Neuronal stem cell (in vitro differentiated cells): ENCODE results near the gene SORCS2.

Experiments used
- DNase-seq: peaks from one replicate; pipeline ENCODE4 v3.0.0-alpha.2; 2013; ENCODE audit warnings: low spot score
- H2AFZ ChIP-seq: one replicate; pipeline ENCODE4 v1.6.1; 2013; ENCODE audit warnings: mild to moderate bottlenecking, low read length, inconsistent platforms
- H2AK5ac ChIP-seq: 2 replicates; pipeline ENCODE4 v1.6.1; 2013; ENCODE audit warnings: low read depth, mild to moderate bottlenecking, inconsistent platforms, low read length, moderate library complexity, mixed read lengths
- H2BK120ac ChIP-seq: 2 replicates; pipeline ENCODE4 v1.6.1; 2013; ENCODE audit warnings: low read depth, mild to moderate bottlenecking, inconsistent platforms, low read length, moderate library complexity, mixed read lengths
- H2BK12ac ChIP-seq: one replicate; pipeline ENCODE4 v1.6.1; 2013; ENCODE audit warnings: low read length, inconsistent platforms
- H2BK15ac ChIP-seq: 2 replicates; pipeline ENCODE4 v1.6.1; 2013; ENCODE audit warnings: mild to moderate bottlenecking, low read length, inconsistent platforms, mixed read lengths
- H2BK5ac ChIP-seq: one replicate; pipeline ENCODE4 v1.6.1; 2013; ENCODE audit warnings: inconsistent platforms, mild to moderate bottlenecking, low read length, moderate library complexity
- H3K14ac ChIP-seq: one replicate; pipeline ENCODE4 v1.6.1; 2013; ENCODE audit warnings: low read length, inconsistent platforms
- H3K18ac ChIP-seq: 2 replicates; pipeline ENCODE4 v1.6.1; 2013; ENCODE audit warnings: low read length, inconsistent platforms
- H3K23ac ChIP-seq: 2 replicates; pipeline ENCODE4 v1.6.1; 2013; ENCODE audit warnings: low read depth, mild to moderate bottlenecking, mixed read lengths, low read length, inconsistent platforms; ENCODE audit not compliant: poor library complexity
- H3K27ac ChIP-seq: replicated peaks from 3 replicates; pipeline ENCODE4 v1.5.1; 2013; ENCODE audit warnings: low read length, inconsistent platforms
- H3K27me3 ChIP-seq, 3 experiments: 2 replicates each; pipeline ENCODE4 v1.6.1; 2013; ENCODE audit warnings: low read length in 3 of 3, mild to moderate bottlenecking in 2 of 3, inconsistent platforms in 1 of 3, low read depth in 1 of 3, mixed read lengths in 1 of 3, moderate library complexity in 1 of 3; ENCODE audit not compliant: control insufficient read depth in 3 of 3, insufficient read depth in 3 of 3
- H3K36me3 ChIP-seq, 2 donors: replicated peaks in 1 of 2; 2 replicates each; pipeline ENCODE4 v1.6.1; 2013; ENCODE audit warnings: low read length in 2 of 2; ENCODE audit not compliant: control insufficient read depth in 2 of 2, insufficient read depth in 2 of 2
- H3K4ac ChIP-seq: 2 replicates; pipeline ENCODE4 v1.6.1; 2013; ENCODE audit warnings: inconsistent platforms, mild to moderate bottlenecking, low read length, moderate library complexity
- H3K4me1 ChIP-seq, 2 donors: 1 replicate in 1 of 2; 2 replicates in 1 of 2; pipeline ENCODE4 v1.6.1; 2013; ENCODE audit warnings: low read length in 2 of 2, low read depth in 1 of 2; ENCODE audit not compliant: control insufficient read depth in 2 of 2, insufficient read depth in 1 of 2
- H3K4me2 ChIP-seq: one replicate; pipeline ENCODE4 v1.6.1; 2013; ENCODE audit warnings: mild to moderate bottlenecking, low read length, inconsistent platforms; ENCODE audit not compliant: insufficient read depth, poor library complexity, severe bottlenecking
- H3K4me3 ChIP-seq, 2 donors: 2 replicates each; pipeline ENCODE4 v1.5.1; 2013; ENCODE audit warnings: low read length in 2 of 2, mild to moderate bottlenecking in 2 of 2, inconsistent platforms in 1 of 2, moderate library complexity in 1 of 2
- H3K79me1 ChIP-seq: one replicate; pipeline ENCODE4 v1.6.1; 2013; ENCODE audit warnings: low read depth, mild to moderate bottlenecking, inconsistent platforms, low read length, moderate library complexity
- H3K9ac ChIP-seq: one replicate; pipeline ENCODE4 v1.6.1; 2013; ENCODE audit warnings: mild to moderate bottlenecking, low read depth, low read length, inconsistent platforms; ENCODE audit not compliant: poor library complexity
- H3K9me3 ChIP-seq, 2 donors: replicated peaks in 1 of 2; 2 replicates each; pipeline versions ENCODE3 to v1.6.1; 2013; ENCODE audit warnings: low read length in 2 of 2, mild to moderate bottlenecking in 2 of 2, inconsistent platforms in 1 of 2, low read depth in 1 of 2, mixed read lengths in 1 of 2, moderate library complexity in 1 of 2; ENCODE audit not compliant: control insufficient read depth in 2 of 2, insufficient read depth in 1 of 2
- H4K8ac ChIP-seq: one replicate; pipeline ENCODE4 v1.6.1; 2013; ENCODE audit warnings: low read depth, mild to moderate bottlenecking, inconsistent platforms, low read length, moderate library complexity
- H4K91ac ChIP-seq: one replicate; pipeline ENCODE4 v1.6.1; 2013; ENCODE audit warnings: low read length, low read depth, mild to moderate bottlenecking, inconsistent platforms; ENCODE audit not compliant: poor library complexity
- WGBS, 2 donors: extraction: QIAGEN DNeasy Blood & Tissue Kit; methylation state at CpG; one replicate each; pipeline ENCODE4 v1.1.7; 2013; ENCODE audit warnings: missing lambda C conversion rate in 2 of 2, mixed read lengths in 1 of 2; ENCODE audit not compliant: insufficient read length in 2 of 2, insufficient replicate concordance in 1 of 2; ENCODE audit errors: extremely low coverage in 2 of 2; 5-methylcytosine and 5-hydroxymethylcytosine counted together

SORCS2 gene

GRCh38 chr4:7196736-7197135 lies 4.4 kb downstream of the SORCS2 start:
- no peak for DNase-seq
- Histone ChIP-seq H3K4me2 (no peak overlapping the region), H3K23ac (no peak overlapping the region), H3K4me3 (no peak overlapping the region), H2AK5ac (no peak overlapping the region), H2BK120ac (no peak overlapping the region), H3K14ac (no peak overlapping the region), H4K8ac (no peak overlapping the region), H3K18ac (no peak overlapping the region), H3K4me1 (peaks cover 2 to 16% of the 10 kb centered on the region in 2 donors), H3K27ac (no peak overlapping the region), H3K36me3 (no peaks in the 10 kb centered on the region), H3K9ac (no peak overlapping the region), H2BK5ac (no peak overlapping the region), H2BK15ac (no peak overlapping the region), H3K4ac (no peak overlapping the region), H2BK12ac (no peak overlapping the region), H3K79me1 (peaks cover 6% of the 10 kb centered on the region), H2AFZ (no peak overlapping the region), H3K9me3 (no peaks in the 10 kb centered on the region), H3K27me3 (peaks cover 0 to 73% (median 16%) of the 10 kb centered on the region in 3 experiments), H4K91ac (no peak overlapping the region)
- no CpG with 5 or more reads among the region's 5 CpGs for WGBS, 2 donors

- H3K9ac ChIP-seq, result no peak overlapping the region
- no peak overlapping the region for H2BK120ac ChIP-seq
- peak overlapping the region; percentile 35 for H2BK15ac ChIP-seq
- H4K91ac ChIP-seq, result no peak overlapping the region
- peaks cover 0 to 75% (median 13%) of the 10 kb centered on the region in 3 experiments for H3K27me3 ChIP-seq
- H2BK12ac ChIP-seq, result no peak overlapping the region
- H3K9me3 ChIP-seq, result no peaks in the 10 kb centered on the region
- H2BK5ac ChIP-seq, result no peak overlapping the region
- H2AFZ ChIP-seq, result no peak overlapping the region
- DNase-seq, result no peak
- no peaks in the 10 kb centered on the region for H3K36me3 ChIP-seq
- H3K4me1 ChIP-seq, result peaks cover under 1 to 16% of the 10 kb centered on the region in 2 donors
- no peak overlapping the region for H3K27ac ChIP-seq
- no CpG with 5 or more reads among the region's 5 CpGs for WGBS, 2 donors
- no peak overlapping the region for H4K8ac ChIP-seq
- H3K79me1 ChIP-seq, result peaks cover 5% of the 10 kb centered on the region
- H2AK5ac ChIP-seq, result peak overlapping the region; percentile 36
- H3K23ac ChIP-seq, result no peak overlapping the region
- H3K4me3 ChIP-seq, result no peak overlapping the region
- no peak overlapping the region for H3K4ac ChIP-seq
- no peak overlapping the region for H3K4me2 ChIP-seq
- peak overlapping the region; percentile 26 for H3K14ac ChIP-seq
- H3K18ac ChIP-seq, result peak overlapping the region; percentile 68
Measured at GRCh38 chr4:7197910-7198309, 5.6 kb downstream of the SORCS2 start.

GRCh38 chr4:7198440-7199128 lies 6.2 kb downstream of the SORCS2 start:
- Histone ChIP-seq H3K4me1 (peaks cover 0 to 11% of the 10 kb centered on the region in 2 donors), H3K79me1 (peaks cover 3% of the 10 kb centered on the region), H3K27ac (no peak overlapping the region), H3K18ac (no peak overlapping the region), H3K4ac (no peak overlapping the region), H4K8ac (no peak overlapping the region), H3K4me3 (no peak overlapping the region), H3K9ac (peak overlapping the region; percentile 9), H3K23ac (no peak overlapping the region), H3K36me3 (no peaks in the 10 kb centered on the region), H2AFZ (no peak overlapping the region), H2BK120ac (no peak overlapping the region), H2AK5ac (peak overlapping the region; percentile 36), H4K91ac (no peak overlapping the region), H2BK12ac (no peak overlapping the region), H3K14ac (peak overlapping the region; percentile 78), H3K4me2 (no peak overlapping the region), H3K9me3 (no peaks in the 10 kb centered on the region), H3K27me3 (peaks cover 0 to 69% (median 7%) of the 10 kb centered on the region in 3 experiments), H2BK5ac (no peak overlapping the region), H2BK15ac (peak overlapping the region; percentile 30)
- no CpG with 5 or more reads among the region's 20 CpGs for WGBS, 2 donors
- no peak for DNase-seq

GRCh38 chr4:7199129-7199725 lies 6.9 kb downstream of the SORCS2 start:
- no peak overlapping the region for H3K4ac ChIP-seq
- peaks cover 2% of the 10 kb centered on the region for H3K79me1 ChIP-seq
- H2BK12ac ChIP-seq, result no peak overlapping the region
- no peaks in the 10 kb centered on the region for H3K36me3 ChIP-seq
- no peak overlapping the region for H3K9ac ChIP-seq
- H3K18ac ChIP-seq, result no peak overlapping the region
- peak overlapping the region; percentile 30 for H2BK15ac ChIP-seq
- no CpG with 5 or more reads among the region's 15 CpGs for WGBS, 2 donors
- H3K27ac ChIP-seq, result no peak overlapping the region
- no peaks in the 10 kb centered on the region for H3K9me3 ChIP-seq
- H3K14ac ChIP-seq, result no peak overlapping the region
- H4K8ac ChIP-seq, result no peak overlapping the region
- no peak overlapping the region for H2BK5ac ChIP-seq
- DNase-seq, result no peak
- no peak overlapping the region for H4K91ac ChIP-seq
- no peak overlapping the region for H2AFZ ChIP-seq
- peaks cover 0 to 8% of the 10 kb centered on the region in 2 donors for H3K4me1 ChIP-seq
- no peak overlapping the region for H3K4me3 ChIP-seq
- H3K27me3 ChIP-seq, result peaks cover 0 to 62% (median 1%) of the 10 kb centered on the region in 3 experiments
- H3K23ac ChIP-seq, result no peak overlapping the region
- no peak overlapping the region for H2BK120ac ChIP-seq
- no peak overlapping the region for H2AK5ac ChIP-seq
- H3K4me2 ChIP-seq, result no peak overlapping the region
